ENCODE results near the gene NECTIN2. TPM values are rescaled to one million over a fixed set of nuclear protein-coding genes. Genes with fewer than 3 reads are reported as not detected.

The NECTIN2 gene
- polyA plus RNA-seq (2012; ENCODE audit: insufficient read length, low read depth) = 250 TPM

DNA sequence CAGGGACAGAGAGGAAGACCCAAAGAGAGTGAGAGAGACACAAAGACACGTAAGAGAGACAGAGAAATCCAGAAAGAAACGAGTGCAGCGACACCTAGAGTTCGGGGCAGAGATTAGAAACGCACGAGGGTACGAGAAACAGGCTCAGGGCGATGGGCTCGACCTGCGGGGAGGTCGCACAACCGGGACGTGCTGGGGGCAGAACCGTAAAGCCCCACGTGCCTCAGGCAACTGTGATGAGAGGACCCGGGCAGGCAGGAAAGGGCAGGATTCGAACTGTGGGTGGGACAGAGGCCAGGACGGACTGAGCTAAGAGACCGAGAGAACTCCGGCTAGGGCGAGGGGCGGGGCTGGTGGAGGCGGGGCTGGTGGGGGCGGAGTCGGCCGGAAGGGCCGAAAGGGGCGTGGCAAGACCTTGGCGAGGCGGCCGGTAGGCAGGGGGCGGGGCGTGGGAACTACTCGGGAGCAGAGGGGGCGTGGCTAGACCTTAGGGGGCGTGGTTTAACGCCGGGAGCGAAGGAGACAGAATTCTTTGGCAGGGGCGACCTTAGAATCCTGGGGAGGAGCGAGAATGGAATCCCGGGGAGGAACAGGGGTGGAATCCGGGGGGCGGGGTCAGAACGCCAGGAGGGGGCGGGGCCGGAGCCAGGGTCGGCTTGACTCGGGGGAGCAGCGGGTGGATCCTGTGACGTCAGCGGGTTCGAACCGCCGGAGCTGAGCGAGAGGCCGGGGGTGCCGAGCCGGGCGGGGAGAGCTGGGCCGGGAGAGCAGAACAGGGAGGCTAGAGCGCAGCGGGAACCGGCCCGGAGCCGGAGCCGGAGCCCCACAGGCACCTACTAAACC is at the start of gene NECTIN2:
TSS of gene NECTIN2 (plus strand) at position 686 of the 843 bp plus-strand sequence. CDS start 229 bp downstream, outside the sequence.
- TF ChIP-seq, protein P1, sequence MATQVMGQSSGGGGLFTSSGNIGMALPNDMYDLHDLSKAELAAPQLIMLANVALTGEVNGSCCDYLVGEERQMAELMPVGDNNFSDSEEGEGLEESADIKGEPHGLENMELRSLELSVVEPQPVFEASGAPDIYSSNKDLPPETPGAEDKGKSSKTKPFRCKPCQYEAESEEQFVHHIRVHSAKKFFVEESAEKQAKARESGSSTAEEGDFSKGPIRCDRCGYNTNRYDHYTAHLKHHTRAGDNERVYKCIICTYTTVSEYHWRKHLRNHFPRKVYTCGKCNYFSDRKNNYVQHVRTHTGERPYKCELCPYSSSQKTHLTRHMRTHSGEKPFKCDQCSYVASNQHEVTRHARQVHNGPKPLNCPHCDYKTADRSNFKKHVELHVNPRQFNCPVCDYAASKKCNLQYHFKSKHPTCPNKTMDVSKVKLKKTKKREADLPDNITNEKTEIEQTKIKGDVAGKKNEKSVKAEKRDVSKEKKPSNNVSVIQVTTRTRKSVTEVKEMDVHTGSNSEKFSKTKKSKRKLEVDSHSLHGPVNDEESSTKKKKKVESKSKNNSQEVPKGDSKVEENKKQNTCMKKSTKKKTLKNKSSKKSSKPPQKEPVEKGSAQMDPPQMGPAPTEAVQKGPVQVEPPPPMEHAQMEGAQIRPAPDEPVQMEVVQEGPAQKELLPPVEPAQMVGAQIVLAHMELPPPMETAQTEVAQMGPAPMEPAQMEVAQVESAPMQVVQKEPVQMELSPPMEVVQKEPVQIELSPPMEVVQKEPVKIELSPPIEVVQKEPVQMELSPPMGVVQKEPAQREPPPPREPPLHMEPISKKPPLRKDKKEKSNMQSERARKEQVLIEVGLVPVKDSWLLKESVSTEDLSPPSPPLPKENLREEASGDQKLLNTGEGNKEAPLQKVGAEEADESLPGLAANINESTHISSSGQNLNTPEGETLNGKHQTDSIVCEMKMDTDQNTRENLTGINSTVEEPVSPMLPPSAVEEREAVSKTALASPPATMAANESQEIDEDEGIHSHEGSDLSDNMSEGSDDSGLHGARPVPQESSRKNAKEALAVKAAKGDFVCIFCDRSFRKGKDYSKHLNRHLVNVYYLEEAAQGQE (IDR thresholded peaks at IDR 0.05; ENCODE audit: insufficient read depth in 1 of 2, low read depth in 2 of 2, low read length in 2 of 2) = no peak
- peak; percentile 66 for TF ChIP-seq POLR2AphosphoS5 (IDR thresholded peaks at IDR 0.05; ENCODE audit: low read depth, low read length)
- TF ChIP-seq TAF1 (IDR thresholded peaks at IDR 0.05; ENCODE audit: borderline replicate concordance, insufficient read depth, low read length) = peak; percentile 68; the same call in 1 of the 2 replicates
- peak; percentile 89 for TF ChIP-seq FOXP2 (optimal IDR thresholded peaks at IDR 0.05; ENCODE audit: borderline replicate concordance, extremely low read depth, extremely low read length, insufficient read depth)
- TF ChIP-seq SIN3A (IDR thresholded peaks at IDR 0.05; ENCODE audit: borderline replicate concordance, insufficient read depth, low read length) = peak; percentile 62; the same call in 1 of the 2 replicates

DNA sequence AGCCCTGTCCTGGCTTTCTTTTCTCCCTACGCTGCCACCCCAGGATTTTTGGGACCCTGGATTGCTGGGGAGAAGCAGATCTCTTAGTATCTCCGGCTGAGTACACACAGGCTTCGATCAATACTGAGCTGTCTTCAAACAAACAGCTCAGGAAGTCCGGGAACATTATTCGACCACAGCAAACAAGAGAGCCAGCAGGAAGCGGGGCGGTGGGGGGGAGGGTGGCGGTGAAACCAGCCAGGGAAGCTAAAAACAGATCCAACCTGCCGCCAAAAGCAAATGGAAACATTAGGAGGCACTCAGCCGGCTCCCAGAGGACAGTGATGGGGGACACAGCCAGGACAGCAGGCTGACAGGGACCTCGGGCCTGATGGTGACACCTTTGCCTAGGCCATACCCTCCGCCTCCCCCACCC is 49.4 kb upstream of the NECTIN2 start:
- TF ChIP-seq SIN3A (IDR thresholded peaks at IDR 0.05; ENCODE audit: borderline replicate concordance, insufficient read depth, low read length) (no peak), FOXP2 (optimal IDR thresholded peaks at IDR 0.05; ENCODE audit: borderline replicate concordance, extremely low read depth, extremely low read length, insufficient read depth) (no peak), TAF1 (IDR thresholded peaks at IDR 0.05; ENCODE audit: borderline replicate concordance, insufficient read depth, low read length) (no peak), POLR2AphosphoS5 (IDR thresholded peaks at IDR 0.05; ENCODE audit: low read depth, low read length) (no peak)
- TF ChIP-seq, protein P1 (IDR thresholded peaks at IDR 0.05; ENCODE audit: insufficient read depth in 1 of 2, low read depth in 2 of 2, low read length in 2 of 2) = no peak

DNA sequence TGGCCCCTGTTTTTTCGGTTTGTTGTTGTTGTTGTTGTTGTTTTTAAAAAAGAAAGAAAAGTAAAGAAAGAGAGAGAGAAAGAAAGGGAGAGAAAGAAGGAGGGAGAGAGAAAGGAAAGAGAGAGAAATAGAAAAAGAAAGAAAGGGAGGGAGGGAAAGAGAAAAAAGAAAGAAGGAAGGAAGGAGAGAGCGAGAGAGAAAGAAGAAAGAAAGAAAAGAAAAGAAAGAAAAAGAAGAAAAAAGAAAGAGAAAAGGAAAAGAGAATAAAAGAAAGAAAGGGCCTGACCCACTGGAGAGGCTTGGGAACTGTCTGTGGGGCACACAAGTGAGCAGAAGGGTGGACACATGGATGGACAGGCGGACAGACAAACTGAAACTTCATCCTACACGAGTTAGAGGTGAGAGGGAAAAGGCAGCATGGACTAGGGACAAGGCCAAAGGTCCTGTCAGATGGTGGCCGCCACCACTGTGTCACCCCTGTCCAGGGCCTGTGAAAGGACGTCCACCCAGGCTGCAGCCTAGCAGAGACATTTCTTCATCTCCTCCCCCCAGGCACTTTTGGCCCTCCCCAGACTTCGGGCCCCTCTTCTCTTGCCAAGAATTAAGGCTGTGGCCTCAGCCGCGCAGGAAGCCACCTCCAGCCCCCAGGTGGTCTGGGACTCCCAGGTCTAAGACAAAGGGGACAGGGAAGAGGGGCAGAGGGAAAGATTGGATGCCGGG is 46.3 kb upstream of the NECTIN2 start:
- no peak for TF ChIP-seq SIN3A (IDR thresholded peaks at IDR 0.05; ENCODE audit: borderline replicate concordance, insufficient read depth, low read length)
- no peak for TF ChIP-seq POLR2AphosphoS5 (IDR thresholded peaks at IDR 0.05; ENCODE audit: low read depth, low read length)
- TF ChIP-seq, protein P1 (IDR thresholded peaks at IDR 0.05; ENCODE audit: insufficient read depth in 1 of 2, low read depth in 2 of 2, low read length in 2 of 2) = no peak
- no peak for TF ChIP-seq TAF1 (IDR thresholded peaks at IDR 0.05; ENCODE audit: borderline replicate concordance, insufficient read depth, low read length)
- TF ChIP-seq FOXP2 (optimal IDR thresholded peaks at IDR 0.05; ENCODE audit: borderline replicate concordance, extremely low read depth, extremely low read length, insufficient read depth) = no peak

DNA sequence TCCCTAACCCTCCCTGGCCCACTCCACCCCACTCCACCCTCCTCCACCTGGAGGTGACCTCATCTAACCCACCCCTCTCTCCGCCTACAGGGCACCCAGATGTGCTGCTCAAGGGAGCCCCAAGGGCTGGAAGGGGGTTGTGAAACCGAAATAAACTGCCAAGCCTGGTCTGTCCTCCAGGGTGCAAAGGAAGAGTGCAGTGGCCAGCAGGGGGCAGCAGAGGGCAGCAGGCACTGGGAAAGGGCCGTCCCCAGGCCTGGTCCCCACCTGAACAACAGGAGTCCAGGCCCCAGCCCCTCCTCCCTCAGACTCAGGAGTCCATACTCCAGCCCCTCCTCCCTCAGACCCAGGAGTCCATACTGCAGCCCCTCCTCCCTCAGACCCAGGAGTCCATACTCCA is 45.6 kb upstream of the NECTIN2 start:
- TF ChIP-seq, protein P1 (IDR thresholded peaks at IDR 0.05; ENCODE audit: insufficient read depth in 1 of 2, low read depth in 2 of 2, low read length in 2 of 2) = no peak
- TF ChIP-seq FOXP2 (optimal IDR thresholded peaks at IDR 0.05; ENCODE audit: borderline replicate concordance, extremely low read depth, extremely low read length, insufficient read depth) = peak; percentile 80
